Right lobe of liver (tissue), 4 donors: ENCODE results near the gene EIF4E1B.

Experiments
- POLR2A ChIP-seq: fragments of 450-650 bp; IDR thresholded peaks from one replicate; pipeline ENCODE4 v1.6.1; 2017; ENCODE audit warnings: antibody characterized with exemption, mild to moderate bottlenecking
- TF ChIP-seq, protein P1 (sequence below), 4 donors: fragments of 200-600 bp in 3 of 4; fragments of 450-650 bp in 1 of 4; IDR thresholded peaks; one replicate each; pipeline versions ENCODE4 v1.5.1 to v1.8.0; 2016 to 2022; ENCODE audit warnings: antibody characterized with exemption in 4 of 4, mild to moderate bottlenecking in 2 of 4
- donor health status: DM: no; HTN: no; CAD: no.
- donor health status: DM: no; HTN: no; CAD: no.
- donor health status: DM: no; HTN: yes; CAD: no.

- no peak for TF ChIP-seq POLR2A
- TF ChIP-seq, protein P1, sequence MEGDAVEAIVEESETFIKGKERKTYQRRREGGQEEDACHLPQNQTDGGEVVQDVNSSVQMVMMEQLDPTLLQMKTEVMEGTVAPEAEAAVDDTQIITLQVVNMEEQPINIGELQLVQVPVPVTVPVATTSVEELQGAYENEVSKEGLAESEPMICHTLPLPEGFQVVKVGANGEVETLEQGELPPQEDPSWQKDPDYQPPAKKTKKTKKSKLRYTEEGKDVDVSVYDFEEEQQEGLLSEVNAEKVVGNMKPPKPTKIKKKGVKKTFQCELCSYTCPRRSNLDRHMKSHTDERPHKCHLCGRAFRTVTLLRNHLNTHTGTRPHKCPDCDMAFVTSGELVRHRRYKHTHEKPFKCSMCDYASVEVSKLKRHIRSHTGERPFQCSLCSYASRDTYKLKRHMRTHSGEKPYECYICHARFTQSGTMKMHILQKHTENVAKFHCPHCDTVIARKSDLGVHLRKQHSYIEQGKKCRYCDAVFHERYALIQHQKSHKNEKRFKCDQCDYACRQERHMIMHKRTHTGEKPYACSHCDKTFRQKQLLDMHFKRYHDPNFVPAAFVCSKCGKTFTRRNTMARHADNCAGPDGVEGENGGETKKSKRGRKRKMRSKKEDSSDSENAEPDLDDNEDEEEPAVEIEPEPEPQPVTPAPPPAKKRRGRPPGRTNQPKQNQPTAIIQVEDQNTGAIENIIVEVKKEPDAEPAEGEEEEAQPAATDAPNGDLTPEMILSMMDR (IDR thresholded peaks at IDR 0.05): no peak
These were observed 21.3 kb upstream of the EIF4E1B start for GRCh38 chr5:176608937-176609723.
